HepG2 (cell line): ENCODE measurements around the gene PSMA4. TPM values are rescaled to one million over a fixed set of nuclear protein-coding genes. Genes with fewer than 3 reads are reported as not detected.

Source experiments
- ATAC-seq: fragments of 200-7000 bp; cut with Tn5 transposase; 3 replicates; pipeline ENCODE4 v1.9.1; 2020; ENCODE audit warnings: mild to moderate bottlenecking, moderate library complexity
- BruUV-seq: library from RNA; stranded (reverse); fragments of 400-500 nt; replicated peaks from 2 replicates; lab custom pipeline; 2021; lab: Mats Ljungman, UMichigan
- CTCF ChIA-PET: fragments of 300-600 bp; formaldehyde crosslinking; extraction: SDS; loops from one replicate; lab custom pipeline; 2021; ENCODE audit warnings: low total read pairs, inconsistent platforms, low intra/inter-chr PET ratio; lab: Yijun Ruan, JAX
- POLR2A ChIA-PET: fragments of 350-600 bp; sonication (Branson Sonifier 250); formaldehyde crosslinking; loops from one replicate; lab custom pipeline; 2020; ENCODE audit warnings: antibody characterized with exemption, inconsistent platforms; lab: Yijun Ruan, JAX
- DNase-seq: peaks from one replicate; pipeline ENCODE4 v3.0.0-alpha.2; 2015; ENCODE audit warnings: low spot score
- FAIRE-seq: peaks from 3 replicates; lab custom pipeline; 2011; peaks lifted over from hg19 to GRCh38; lab: Jason Lieb, UNC
- H2AFZ ChIP-seq: one replicate; pipeline ENCODE4 v1.6.1; 2011; ENCODE audit warnings: low read length, inconsistent platforms
- H3K27ac ChIP-seq: fragments of 300-600 bp; 3 replicates; pipeline ENCODE4 v1.8.0; 2011; ENCODE audit warnings: mixed run types, mild to moderate bottlenecking, mixed read lengths, low read length, inconsistent platforms; ENCODE audit not compliant: insufficient read depth; ENCODE audit errors: extremely low read length
- H3K27me3 ChIP-seq, 2 experiments: fragments of 200-600 bp in 1 of 2; 2 replicates in 1 of 2; 3 replicates in 1 of 2; pipeline versions ENCODE4 v1.6.0 to v1.8.0; 2011; ENCODE audit warnings: low read length in 2 of 2, mild to moderate bottlenecking in 2 of 2, moderate library complexity in 2 of 2, inconsistent platforms in 1 of 2; ENCODE audit not compliant: insufficient read depth in 2 of 2, control insufficient read depth in 1 of 2
- H3K36me3 ChIP-seq, 2 experiments: fragments of 200-600 bp in 1 of 2; replicated peaks in 1 of 2; 2 replicates in 1 of 2; 3 replicates in 1 of 2; pipeline versions ENCODE4 v1.5.1 to v1.8.0; 2011; ENCODE audit warnings: low read length in 2 of 2, inconsistent platforms in 1 of 2; ENCODE audit not compliant: insufficient read depth in 2 of 2, control insufficient read depth in 1 of 2
- H3K4me1 ChIP-seq: 2 replicates; pipeline ENCODE4 v1.5.1; 2012; ENCODE audit warnings: low read length, inconsistent platforms; ENCODE audit not compliant: insufficient read depth
- H3K4me2 ChIP-seq: 2 replicates; pipeline ENCODE4 v1.6.0; 2011; ENCODE audit warnings: low read depth, low read length, inconsistent platforms
- H3K4me3 ChIP-seq, 3 experiments: fragments of 200-600 bp in 1 of 3; sonication (generic), shearing (Covaris generic) in 1 of 3; replicated peaks in 1 of 3; 2 replicates each; pipeline ENCODE4 v1.5.1; 2011 to 2016; ENCODE audit warnings: low read length in 3 of 3, inconsistent platforms in 2 of 3, low read depth in 2 of 3, mild to moderate bottlenecking in 2 of 3, control low read depth in 1 of 3, mixed read lengths in 1 of 3; ENCODE audit not compliant: insufficient read depth in 1 of 3
- H3K79me2 ChIP-seq: one replicate; pipeline ENCODE4 v1.6.1; 2011; ENCODE audit warnings: low read length, inconsistent platforms; ENCODE audit not compliant: insufficient read depth
- H3K9ac ChIP-seq: 2 replicates; pipeline ENCODE4 v1.6.0; 2011; ENCODE audit warnings: mild to moderate bottlenecking, low read depth, low read length, inconsistent platforms; ENCODE audit not compliant: insufficient read depth
- H3K9me3 ChIP-seq: 2 replicates; pipeline ENCODE4 v1.5.1; 2012; ENCODE audit warnings: mild to moderate bottlenecking, low read length
- H4K20me1 ChIP-seq: 2 replicates; pipeline ENCODE4 v1.6.0; 2011; ENCODE audit warnings: inconsistent platforms, mild to moderate bottlenecking, low read length, moderate library complexity; ENCODE audit not compliant: insufficient read depth
- ADNP ChIP-seq: sonication (generic); formaldehyde crosslinking; IDR thresholded peaks from 2 replicates; pipeline ENCODE4 v1.4.0; 2020; ENCODE audit warnings: missing genetic modification reagents
- ARHGAP35 ChIP-seq: sonication (generic); formaldehyde crosslinking; IDR thresholded peaks from 2 replicates; pipeline ENCODE4 v1.9.0; 2022; ENCODE audit warnings: mild to moderate bottlenecking, inconsistent platforms, moderate library complexity, missing genetic modification reagents, borderline replicate concordance
- ETV6 ChIP-seq: sonication (generic); formaldehyde crosslinking; conservative IDR thresholded peaks from 2 replicates; pipeline ENCODE4 v1.4.0; 2020; ENCODE audit warnings: missing genetic modification reagents
- FOSL2 ChIP-seq: sonication (generic); formaldehyde crosslinking; IDR thresholded peaks from 2 replicates; pipeline ENCODE4 v1.4.0; 2020; ENCODE audit warnings: missing genetic modification reagents
- NFE2 ChIP-seq: sonication (generic); formaldehyde crosslinking; IDR thresholded peaks from 2 replicates; pipeline ENCODE4 v1.4.0; 2020; ENCODE audit warnings: missing genetic modification reagents
- NR2C2 ChIP-seq: sonication (generic); formaldehyde crosslinking; IDR thresholded peaks from 2 replicates; pipeline ENCODE4 v1.4.0; 2020; ENCODE audit warnings: missing genetic modification reagents, mild to moderate bottlenecking, moderate library complexity, borderline replicate concordance
- NR3C1 ChIP-seq: sonication (generic); formaldehyde crosslinking; IDR thresholded peaks from 2 replicates; pipeline ENCODE4 v1.4.0; 2020; ENCODE audit warnings: missing genetic modification reagents
- ZMYM3 ChIP-seq: sonication (generic); formaldehyde crosslinking; IDR thresholded peaks from 2 replicates; pipeline ENCODE4 v1.5.1; 2020; ENCODE audit warnings: mild to moderate bottlenecking, missing genetic modification reagents
- ZNF792 ChIP-seq: IDR thresholded peaks from 2 replicates; pipeline ENCODE4 v1.6.1; 2016
- WGBS: methylation state at CpG from one replicate; pipeline ENCODE4 v1.1.6; 2017; ENCODE audit warnings: low lambda C conversion rate; 5-methylcytosine and 5-hydroxymethylcytosine counted together
- in situ Hi-C: cut with HindIII; loops from 2 replicates; pipeline ENCODE4 v1.10.0; 2017; ENCODE audit warnings: low pct_unique_long_range_greater_than_20kb; ENCODE audit not compliant: extremely low pct_ligation_motif_present
- intact Hi-C: fragments of 100-400 bp; cut with micrococcal nuclease; formaldehyde crosslinking; loops from one replicate; pipeline ENCODE4 v1.10.0; 2022; ENCODE audit not compliant: unreplicated experiment
- polyA plus RNA-seq, 8 experiments: library from polyadenylated mRNA; depleted of rRNA in 3 of 8; stranded (reverse) in 7 of 8; unstranded in 1 of 8; fragments of >200 nt; fragmentation: Illumina TruSeq in 4 of 8; extraction: Trizol in 4 of 8; gene quantifications; 2 replicates each; pipeline versions ENCODE4 v1.2.1 to v1.2.3, GENCODE V29; 2011 to 2016; ENCODE audit warnings: low read depth in 4 of 8, missing spikeins in 1 of 8, mixed read lengths in 1 of 8; ENCODE audit not compliant: insufficient read depth in 1 of 8
- total RNA-seq, 5 experiments: library from RNA; depleted of rRNA; stranded (reverse); fragments of >200 nt; fragmentation: Illumina TruSeq; extraction: Trizol; gene quantifications; 2 replicates each; pipeline ENCODE4 v1.2.3, GENCODE V29; 2016; ENCODE audit warnings: low read depth in 1 of 5
- TF ChIP-seq, protein P1 (sequence below): sonication (generic); formaldehyde crosslinking; IDR thresholded peaks from 2 replicates; pipeline ENCODE4 v1.5.0; 2020; ENCODE audit warnings: missing genetic modification reagents
- TF ChIP-seq, protein P2 (sequence below): sonication (generic); formaldehyde crosslinking; IDR thresholded peaks from 2 replicates; pipeline ENCODE4 v1.4.0; 2020; ENCODE audit warnings: missing genetic modification reagents

PSMA4 gene
- total and polyA plus RNA-seq, 2 of the 13 experiments (the other 11 are each of a cell fraction or from before 2014, with no cell fraction given): 202 to 404 TPM

DNA sequence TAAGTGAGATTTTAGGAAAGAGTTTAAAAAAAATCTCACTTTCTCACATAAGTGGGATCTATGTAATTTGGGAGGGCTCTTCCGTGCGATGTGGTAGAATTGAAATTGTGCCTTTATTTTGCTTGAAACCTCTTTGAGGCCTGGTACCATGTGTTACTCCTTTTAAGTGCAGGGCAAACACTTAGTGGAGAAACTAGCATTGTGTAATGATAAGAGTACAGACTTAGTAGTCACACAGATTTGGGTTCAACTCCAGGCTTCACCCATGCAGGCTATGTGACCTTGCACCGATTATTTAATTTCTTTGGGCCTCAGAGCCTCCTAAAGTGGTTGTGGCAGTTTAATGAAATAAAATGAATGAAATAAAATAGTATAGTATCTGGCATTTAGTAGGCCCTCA, 2.4 kb downstream of the PSMA4 start:
- no peaks in the 10 kb centered on the region for H3K9me3 ChIP-seq
- H3K27ac ChIP-seq: no peak overlapping the region
- H3K79me2 ChIP-seq: peaks cover 24% of the 10 kb centered on the region
- intact Hi-C loops: loop anchor here (5.0 kb wide), 1 partner anchor 35 kb away; the partner anchor contains the start of gene HYKK
- TF ChIP-seq ARHGAP35 (CRISPR knock-in tag): no peak
- TF ChIP-seq ZNF792: no peak
- TF ChIP-seq, protein P1, sequence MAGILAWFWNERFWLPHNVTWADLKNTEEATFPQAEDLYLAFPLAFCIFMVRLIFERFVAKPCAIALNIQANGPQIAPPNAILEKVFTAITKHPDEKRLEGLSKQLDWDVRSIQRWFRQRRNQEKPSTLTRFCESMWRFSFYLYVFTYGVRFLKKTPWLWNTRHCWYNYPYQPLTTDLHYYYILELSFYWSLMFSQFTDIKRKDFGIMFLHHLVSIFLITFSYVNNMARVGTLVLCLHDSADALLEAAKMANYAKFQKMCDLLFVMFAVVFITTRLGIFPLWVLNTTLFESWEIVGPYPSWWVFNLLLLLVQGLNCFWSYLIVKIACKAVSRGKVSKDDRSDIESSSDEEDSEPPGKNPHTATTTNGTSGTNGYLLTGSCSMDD (CRISPR knock-in tag): no peak
- no peak for TF ChIP-seq ADNP (CRISPR knock-in tag)
- DNase-seq (no peak), ATAC-seq (no peak), FAIRE-seq (no peak)
- H4K20me1 ChIP-seq: no peaks in the 10 kb centered on the region
- H3K4me1 ChIP-seq: peaks cover 25% of the 10 kb centered on the region
- no peak overlapping the region for H3K4me2 ChIP-seq
- no TSS peak for BruUV-seq
- in situ Hi-C loops: no loop called here
- no peaks in the 10 kb centered on the region; a peak in 1 of 5 replicates for H3K27me3 ChIP-seq
- POLR2A ChIA-PET: interaction anchor here (3.4 kb wide), 1 partner anchor 23 kb away, joined by 40 read pairs; the partner anchor contains the start of gene CHRNA5
- no peak overlapping the region for H3K9ac ChIP-seq
- WGBS: 92% methylated on average over 3 of the region's 3 CpGs
- H3K36me3 ChIP-seq: peaks cover 7 to 35% of the 10 kb centered on the region in 2 experiments
- no peak overlapping the region for H3K4me3 ChIP-seq
- H2AFZ ChIP-seq: no peak overlapping the region
- CTCF ChIA-PET: no interaction called here

DNA sequence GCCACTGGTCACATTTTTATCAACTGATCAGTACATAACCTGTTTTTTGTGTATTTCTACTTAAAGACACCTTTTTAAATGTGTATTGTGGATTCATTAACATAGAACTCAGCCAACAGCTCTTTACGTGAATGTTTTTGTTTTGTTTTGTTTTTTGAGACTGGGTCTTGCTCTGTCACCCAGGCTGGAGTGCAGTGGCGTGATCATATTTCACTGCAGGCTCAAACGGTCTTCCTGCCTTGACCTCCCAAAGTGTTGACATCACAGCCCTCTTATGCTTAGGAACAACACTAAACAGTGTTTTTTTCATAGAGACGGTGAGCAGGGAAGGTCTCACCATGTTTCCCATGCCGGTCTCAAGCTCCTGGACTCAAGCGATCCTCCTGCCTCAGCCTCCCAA, 9.9 kb downstream of the PSMA4 start:
- Histone ChIP-seq H3K79me2 (no peaks in the 10 kb centered on the region), H2AFZ (no peak overlapping the region), H3K4me1 (no peaks in the 10 kb centered on the region), H3K36me3 (peaks cover 13 to 30% of the 10 kb centered on the region in 2 experiments), H4K20me1 (no peaks in the 10 kb centered on the region), H3K27ac (no peak overlapping the region), H3K9ac (no peak overlapping the region), H3K9me3 (no peaks in the 10 kb centered on the region), H3K4me3 (no peak overlapping the region), H3K27me3 (no peaks in the 10 kb centered on the region), H3K4me2 (no peak overlapping the region)
- FAIRE-seq (no peak), DNase-seq (no peak), ATAC-seq (no peak)
- BruUV-seq: TSS peak; percentile 7
- POLR2A ChIA-PET: interaction anchor here (1.2 to 3.0 kb wide), 2 partner anchors 9 to 15 kb away, joined by 5 to 15 read pairs; partner anchors contain the start of genes CHRNA5 and PSMA4
- WGBS: 91% methylated on average over 6 of the region's 6 CpGs
- intact Hi-C loops (no loop called here), in situ Hi-C loops (no loop called here)
- no peak for TF ChIP-seq ZMYM3 (CRISPR knock-in tag)
- no peak for TF ChIP-seq ETV6 (CRISPR knock-in tag)
- no peak for TF ChIP-seq NFE2 (CRISPR knock-in tag)
- TF ChIP-seq, protein P2, sequence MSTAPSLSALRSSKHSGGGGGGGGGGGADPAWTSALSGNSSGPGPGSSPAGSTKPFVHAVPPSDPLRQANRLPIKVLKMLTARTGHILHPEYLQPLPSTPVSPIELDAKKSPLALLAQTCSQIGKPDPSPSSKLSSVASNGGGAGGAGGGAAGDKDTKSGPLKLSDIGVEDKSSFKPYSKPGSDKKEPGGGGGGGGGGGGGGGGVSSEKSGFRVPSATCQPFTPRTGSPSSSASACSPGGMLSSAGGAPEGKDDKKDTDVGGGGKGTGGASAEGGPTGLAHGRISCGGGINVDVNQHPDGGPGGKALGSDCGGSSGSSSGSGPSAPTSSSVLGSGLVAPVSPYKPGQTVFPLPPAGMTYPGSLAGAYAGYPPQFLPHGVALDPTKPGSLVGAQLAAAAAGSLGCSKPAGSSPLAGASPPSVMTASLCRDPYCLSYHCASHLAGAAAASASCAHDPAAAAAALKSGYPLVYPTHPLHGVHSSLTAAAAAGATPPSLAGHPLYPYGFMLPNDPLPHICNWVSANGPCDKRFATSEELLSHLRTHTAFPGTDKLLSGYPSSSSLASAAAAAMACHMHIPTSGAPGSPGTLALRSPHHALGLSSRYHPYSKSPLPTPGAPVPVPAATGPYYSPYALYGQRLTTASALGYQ (CRISPR knock-in tag): no peak
- no peak for TF ChIP-seq FOSL2 (CRISPR knock-in tag)
- no peak for TF ChIP-seq NR3C1
- no peak for TF ChIP-seq NR2C2 (CRISPR knock-in tag)
- TF ChIP-seq, all 625 proteins: peak for 0
- CTCF ChIA-PET: no interaction called here
